Measurements from ENCODE around the gene PTPRO. TPM values are rescaled to one million over a fixed set of nuclear protein-coding genes. Genes with fewer than 3 reads are reported as not detected.

Gene PTPRO
- polyA plus RNA-seq = 1.6 TPM
- long read RNA-seq, donor 1 = 0 reads
- long read RNA-seq, donor 2 = 0 reads
- long read RNA-seq, donor 3 = 0 reads
- long read RNA-seq, donor 4 = 0 reads
- long read RNA-seq, donor 5, full-length matches to known transcripts = 1 of 1 reads
- long read RNA-seq, donor 5, partial matches to known transcripts = 0 of 1 reads
- long read RNA-seq, donor 5, other reads (novel, unspliced or antisense) = 0 of 1 reads
- long read RNA-seq, donor 6, full-length matches to known transcripts = 1 of 1 reads
- long read RNA-seq, donor 6, partial matches to known transcripts = 0 of 1 reads
- long read RNA-seq, donor 6, other reads (novel, unspliced or antisense) = 0 of 1 reads
- long read RNA-seq, donor 7 = 0 reads
- long read RNA-seq, donor 8 = 0 reads
- long read RNA-seq, donor 9 = 0 reads
- long read RNA-seq, donor 10 = 0 reads
- long read RNA-seq, donor 11 = 0 reads

GRCh38 chr12:15322164-15323061 is at the start of gene PTPRO:
PTPRO (plus strand) TSS chr12:15322508.
- DNase-seq = peak; percentile 5 to 22
- Histone ChIP-seq H3K9me3 (ENCODE audit: control insufficient read depth, low read depth, low read length) (no peaks in the 10 kb centered on the region), H3K27me3 (ENCODE audit: control insufficient read depth, insufficient read depth, low read length) (peaks cover 23% of the 10 kb centered on the region), H3K27ac (ENCODE audit: low read length) (no peak within 1 kb of the TSS), H3K36me3 (ENCODE audit: control insufficient read depth, insufficient read depth, low read length) (no peaks in the 10 kb centered on the region), H3K4me3 (ENCODE audit: low read length) (peak within 1 kb of the TSS; percentile 26), H3K4me1 (ENCODE audit: control insufficient read depth, insufficient read depth, low read length) (no peaks in the 10 kb centered on the region)
- no CpG with 5 or more reads among the region's 70 CpGs for WGBS (ENCODE audit: insufficient coverage, low lambda C conversion rate)

- Histone ChIP-seq H3K4me1 (ENCODE audit: control insufficient read depth, insufficient read depth, low read length) (no peaks in the 10 kb centered on the region), H3K9me3 (ENCODE audit: control insufficient read depth, low read depth, low read length) (no peaks in the 10 kb centered on the region), H3K36me3 (ENCODE audit: control insufficient read depth, insufficient read depth, low read length) (no peaks in the 10 kb centered on the region), H3K27ac (ENCODE audit: low read length) (no peak overlapping the region), H3K4me3 (ENCODE audit: low read length) (no peak overlapping the region), H3K27me3 (ENCODE audit: control insufficient read depth, insufficient read depth, low read length) (no peaks in the 10 kb centered on the region)
- WGBS (ENCODE audit: insufficient coverage, low lambda C conversion rate) = 100% methylated on average over 1 of the region's 3 CpGs
- no peak for DNase-seq
Measured at GRCh38 chr12:15273896-15274295, 48.4 kb upstream of the PTPRO start.

- DNase-seq = no peak
- Histone ChIP-seq H3K27ac (ENCODE audit: low read length) (no peak overlapping the region), H3K9me3 (ENCODE audit: control insufficient read depth, low read depth, low read length) (no peaks in the 10 kb centered on the region), H3K4me1 (ENCODE audit: control insufficient read depth, insufficient read depth, low read length) (no peaks in the 10 kb centered on the region), H3K36me3 (ENCODE audit: control insufficient read depth, insufficient read depth, low read length) (no peaks in the 10 kb centered on the region), H3K27me3 (ENCODE audit: control insufficient read depth, insufficient read depth, low read length) (no peaks in the 10 kb centered on the region), H3K4me3 (ENCODE audit: low read length) (no peak overlapping the region)
- 86% methylated on average over 2 of the region's 3 CpGs for WGBS (ENCODE audit: insufficient coverage, low lambda C conversion rate)
Measured at GRCh38 chr12:15274561-15274967, 47.7 kb upstream of the PTPRO start.

GRCh38 chr12:15276088-15276698 is 46.1 kb upstream of the PTPRO start:
- Histone ChIP-seq H3K36me3 (ENCODE audit: control insufficient read depth, insufficient read depth, low read length) (no peaks in the 10 kb centered on the region), H3K27ac (ENCODE audit: low read length) (no peak overlapping the region), H3K9me3 (ENCODE audit: control insufficient read depth, low read depth, low read length) (no peaks in the 10 kb centered on the region), H3K4me3 (ENCODE audit: low read length) (no peak overlapping the region), H3K4me1 (ENCODE audit: control insufficient read depth, insufficient read depth, low read length) (no peaks in the 10 kb centered on the region), H3K27me3 (ENCODE audit: control insufficient read depth, insufficient read depth, low read length) (no peaks in the 10 kb centered on the region)
- no CpG with 5 or more reads among the region's 8 CpGs for WGBS (ENCODE audit: insufficient coverage, low lambda C conversion rate)
- peak in 1 of 2 donors; percentile 17 for DNase-seq

GRCh38 chr12:15278816-15279658 is 43.3 kb upstream of the PTPRO start:
- Histone ChIP-seq H3K4me1 (ENCODE audit: control insufficient read depth, insufficient read depth, low read length) (no peaks in the 10 kb centered on the region), H3K27me3 (ENCODE audit: control insufficient read depth, insufficient read depth, low read length) (no peaks in the 10 kb centered on the region), H3K27ac (ENCODE audit: low read length) (no peak overlapping the region), H3K4me3 (ENCODE audit: low read length) (no peak overlapping the region), H3K36me3 (ENCODE audit: control insufficient read depth, insufficient read depth, low read length) (no peaks in the 10 kb centered on the region), H3K9me3 (ENCODE audit: control insufficient read depth, low read depth, low read length) (no peaks in the 10 kb centered on the region)
- WGBS (ENCODE audit: insufficient coverage, low lambda C conversion rate) = no CpG with 5 or more reads among the region's 10 CpGs
- DNase-seq = peak in 1 of 2 donors; percentile 8

GRCh38 chr12:15280930-15281329 is 41.4 kb upstream of the PTPRO start:
- Histone ChIP-seq H3K27me3 (ENCODE audit: control insufficient read depth, insufficient read depth, low read length) (no peaks in the 10 kb centered on the region), H3K4me1 (ENCODE audit: control insufficient read depth, insufficient read depth, low read length) (no peaks in the 10 kb centered on the region), H3K9me3 (ENCODE audit: control insufficient read depth, low read depth, low read length) (no peaks in the 10 kb centered on the region), H3K36me3 (ENCODE audit: control insufficient read depth, insufficient read depth, low read length) (no peaks in the 10 kb centered on the region), H3K27ac (ENCODE audit: low read length) (no peak overlapping the region), H3K4me3 (ENCODE audit: low read length) (no peak overlapping the region)
- DNase-seq = no peak
- 100% methylated on average over 1 of the region's 2 CpGs for WGBS (ENCODE audit: insufficient coverage, low lambda C conversion rate)

- Histone ChIP-seq H3K4me1 (ENCODE audit: control insufficient read depth, insufficient read depth, low read length) (no peaks in the 10 kb centered on the region), H3K27ac (ENCODE audit: low read length) (no peak overlapping the region), H3K36me3 (ENCODE audit: control insufficient read depth, insufficient read depth, low read length) (no peaks in the 10 kb centered on the region), H3K4me3 (ENCODE audit: low read length) (no peak overlapping the region), H3K9me3 (ENCODE audit: control insufficient read depth, low read depth, low read length) (no peaks in the 10 kb centered on the region), H3K27me3 (ENCODE audit: control insufficient read depth, insufficient read depth, low read length) (no peaks in the 10 kb centered on the region)
- DNase-seq = no peak
- WGBS (ENCODE audit: insufficient coverage, low lambda C conversion rate) = no CpG with 5 or more reads among the region's 1 CpG
Measured at GRCh38 chr12:15289192-15289591, 33.1 kb upstream of the PTPRO start.

- H3K4me3 ChIP-seq (ENCODE audit: low read length) = no peak overlapping the region
- DNase-seq = no peak
- H3K4me1 ChIP-seq (ENCODE audit: control insufficient read depth, insufficient read depth, low read length) = no peaks in the 10 kb centered on the region
- H3K36me3 ChIP-seq (ENCODE audit: control insufficient read depth, insufficient read depth, low read length) = no peaks in the 10 kb centered on the region
- no peak overlapping the region for H3K27ac ChIP-seq (ENCODE audit: low read length)
- WGBS (ENCODE audit: insufficient coverage, low lambda C conversion rate) = 100% methylated on average over 2 of the region's 3 CpGs
- H3K9me3 ChIP-seq (ENCODE audit: control insufficient read depth, low read depth, low read length) = no peaks in the 10 kb centered on the region
- no peaks in the 10 kb centered on the region for H3K27me3 ChIP-seq (ENCODE audit: control insufficient read depth, insufficient read depth, low read length)
Measured at GRCh38 chr12:15293731-15294130, 28.6 kb upstream of the PTPRO start.

GRCh38 chr12:15299947-15300346 is 22.4 kb upstream of the PTPRO start:
- WGBS (ENCODE audit: insufficient coverage, low lambda C conversion rate) = no CpG with 5 or more reads among the region's 2 CpGs
- Histone ChIP-seq H3K4me3 (ENCODE audit: low read length) (no peak overlapping the region), H3K36me3 (ENCODE audit: control insufficient read depth, insufficient read depth, low read length) (no peaks in the 10 kb centered on the region), H3K9me3 (ENCODE audit: control insufficient read depth, low read depth, low read length) (peaks cover 3% of the 10 kb centered on the region), H3K27ac (ENCODE audit: low read length) (no peak overlapping the region), H3K27me3 (ENCODE audit: control insufficient read depth, insufficient read depth, low read length) (no peaks in the 10 kb centered on the region), H3K4me1 (ENCODE audit: control insufficient read depth, insufficient read depth, low read length) (no peaks in the 10 kb centered on the region)
- no peak for DNase-seq

All from large intestine (tissue), 12 donors.